ENCODE data around the gene ZNF700.
"Not testable (repeated sequence)": the region's sequence is repeated elsewhere in the genome, so short reads cannot be mapped to it uniquely, and the experiment has no call there.

The ZNF700 gene

DNA sequence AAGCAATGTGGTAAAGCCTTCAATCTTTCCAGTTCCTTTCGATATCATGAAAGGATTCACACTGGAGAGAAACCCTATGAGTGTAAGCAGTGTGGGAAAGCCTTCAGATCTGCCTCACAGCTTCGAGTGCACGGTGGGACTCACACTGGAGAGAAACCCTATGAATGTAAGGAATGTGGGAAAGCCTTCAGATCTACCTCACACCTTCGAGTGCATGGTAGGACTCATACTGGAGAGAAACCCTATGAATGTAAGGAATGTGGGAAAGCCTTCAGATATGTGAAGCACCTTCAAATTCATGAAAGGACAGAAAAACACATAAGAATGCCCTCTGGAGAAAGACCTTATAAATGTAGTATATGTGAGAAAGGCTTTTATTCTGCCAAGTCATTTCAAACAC lies 24.3 kb downstream of the ZNF700 start:
- DNase-seq (ENCODE audit: extremely low read depth, low read depth): no peak

DNA sequence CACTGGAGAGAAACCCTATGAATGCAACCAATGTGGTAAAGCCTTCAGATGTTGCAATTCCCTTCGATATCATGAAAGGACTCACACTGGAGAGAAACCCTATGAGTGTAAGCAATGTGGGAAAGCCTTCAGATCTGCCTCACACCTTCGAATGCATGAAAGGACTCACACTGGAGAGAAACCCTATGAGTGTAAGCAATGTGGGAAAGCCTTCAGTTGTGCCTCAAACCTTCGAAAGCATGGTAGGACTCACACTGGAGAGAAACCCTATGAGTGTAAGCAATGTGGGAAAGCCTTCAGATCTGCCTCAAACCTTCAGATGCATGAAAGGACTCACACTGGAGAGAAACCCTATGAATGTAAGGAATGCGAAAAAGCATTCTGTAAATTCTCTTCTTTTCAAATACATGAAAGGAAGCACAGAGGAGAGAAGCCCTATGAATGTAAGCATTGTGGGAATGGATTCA lies 24.7 kb downstream of the ZNF700 start:
- DNase-seq (ENCODE audit: extremely low read depth, low read depth): not testable (repeated sequence)

More for the DNA sequence above, 24.3 kb downstream of the ZNF700 start:
- TF ChIP-seq CTCF (IDR thresholded peaks at IDR 0.05; ENCODE audit: low read depth, low read length): no peak

GRCh38 chr19:11950312-11950711 lies 25.4 kb downstream of the ZNF700 start:
- no peak for DNase-seq (ENCODE audit: extremely low read depth, low read depth)
- no peak for TF ChIP-seq CTCF (IDR thresholded peaks at IDR 0.05; ENCODE audit: low read depth, low read length)

DNA sequence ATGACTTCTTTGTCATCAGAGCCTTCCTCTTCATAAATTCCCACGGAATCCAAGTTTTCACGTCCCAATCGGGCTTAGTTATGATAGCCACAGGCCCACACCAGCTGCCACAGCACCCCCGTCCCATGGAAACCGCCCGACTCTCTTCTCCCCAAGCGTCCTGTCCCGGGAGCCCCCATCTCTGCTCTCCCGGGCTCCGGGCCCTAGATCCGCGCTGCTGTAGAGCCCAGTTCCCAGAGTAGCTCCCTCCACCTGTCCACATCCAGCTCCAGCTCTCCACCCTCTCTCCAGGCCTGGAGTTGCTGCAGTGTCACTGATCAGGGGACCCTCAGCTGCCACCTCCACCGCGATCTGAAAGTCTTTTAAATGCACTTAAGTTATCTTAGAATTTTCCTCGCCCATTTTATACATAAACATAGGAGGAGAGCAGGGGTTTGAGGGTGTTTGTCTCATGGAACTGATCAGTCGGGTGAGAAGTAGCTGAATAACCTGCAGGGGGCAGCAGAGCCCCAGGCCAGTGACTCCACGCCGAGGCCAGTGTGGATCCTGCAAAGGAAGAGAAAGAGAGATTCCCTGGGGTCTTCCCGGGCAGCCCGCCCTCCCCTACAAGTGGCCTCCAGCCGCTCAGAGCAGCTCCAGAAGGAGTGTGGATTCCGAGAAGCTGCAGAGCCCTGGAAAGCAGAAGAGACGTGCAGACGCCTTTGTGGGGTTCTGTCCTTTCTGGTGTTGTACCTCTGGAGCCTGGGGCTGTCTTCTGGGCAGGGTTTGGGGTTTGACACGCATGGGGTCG lies 38.9 kb downstream of the ZNF700 start:
- peak; percentile 86 for TF ChIP-seq CTCF (IDR thresholded peaks at IDR 0.05; ENCODE audit: low read depth, low read length)
- peak; percentile 40 for DNase-seq (ENCODE audit: extremely low read depth, low read depth)

- DNase-seq (ENCODE audit: extremely low read depth, low read depth): no peak
Measured at GRCh38 chr19:11964496-11964857, 39.6 kb downstream of the ZNF700 start.

GRCh38 chr19:11964858-11965645 lies 40.1 kb downstream of the ZNF700 start, which contains the start of gene ZNF763:
TSS of gene ZNF763 (plus strand) at chr19:11965040. CDS start at chr19:11965209, 169 bp downstream.
- TF ChIP-seq CTCF (IDR thresholded peaks at IDR 0.05; ENCODE audit: low read depth, low read length): no peak
- DNase-seq (ENCODE audit: extremely low read depth, low read depth): peak; percentile 51

More at GRCh38 chr19:11964496-11964857, 39.6 kb downstream of the ZNF700 start:
- TF ChIP-seq CTCF (IDR thresholded peaks at IDR 0.05; ENCODE audit: low read depth, low read length): peak; percentile 21

DNA sequence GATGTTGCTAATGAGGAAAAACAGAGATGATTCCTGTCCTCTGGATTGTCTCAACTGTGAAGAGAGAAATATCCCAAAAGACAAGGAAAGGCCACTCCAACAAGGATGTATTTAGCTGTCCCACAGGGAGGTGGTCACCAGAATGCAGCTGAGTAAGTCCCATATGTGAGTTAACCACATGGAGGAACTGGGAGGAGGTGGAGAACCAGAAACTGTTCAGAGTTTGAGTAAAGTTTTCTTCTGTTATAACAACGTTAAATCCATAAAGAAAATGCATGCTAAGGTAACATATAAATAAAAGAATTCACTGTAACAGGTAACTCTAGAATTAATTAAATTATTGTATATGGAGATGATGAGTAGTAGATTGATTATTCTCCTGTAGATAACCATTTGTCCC lies 45.3 kb downstream of the ZNF700 start:
- no peak for TF ChIP-seq CTCF (IDR thresholded peaks at IDR 0.05; ENCODE audit: low read depth, low read length)
- DNase-seq (ENCODE audit: extremely low read depth, low read depth): no peak

All from AG09319 (cell line).